ENCODE measurements around the gene ZNF503.

Gene ZNF503

DNA sequence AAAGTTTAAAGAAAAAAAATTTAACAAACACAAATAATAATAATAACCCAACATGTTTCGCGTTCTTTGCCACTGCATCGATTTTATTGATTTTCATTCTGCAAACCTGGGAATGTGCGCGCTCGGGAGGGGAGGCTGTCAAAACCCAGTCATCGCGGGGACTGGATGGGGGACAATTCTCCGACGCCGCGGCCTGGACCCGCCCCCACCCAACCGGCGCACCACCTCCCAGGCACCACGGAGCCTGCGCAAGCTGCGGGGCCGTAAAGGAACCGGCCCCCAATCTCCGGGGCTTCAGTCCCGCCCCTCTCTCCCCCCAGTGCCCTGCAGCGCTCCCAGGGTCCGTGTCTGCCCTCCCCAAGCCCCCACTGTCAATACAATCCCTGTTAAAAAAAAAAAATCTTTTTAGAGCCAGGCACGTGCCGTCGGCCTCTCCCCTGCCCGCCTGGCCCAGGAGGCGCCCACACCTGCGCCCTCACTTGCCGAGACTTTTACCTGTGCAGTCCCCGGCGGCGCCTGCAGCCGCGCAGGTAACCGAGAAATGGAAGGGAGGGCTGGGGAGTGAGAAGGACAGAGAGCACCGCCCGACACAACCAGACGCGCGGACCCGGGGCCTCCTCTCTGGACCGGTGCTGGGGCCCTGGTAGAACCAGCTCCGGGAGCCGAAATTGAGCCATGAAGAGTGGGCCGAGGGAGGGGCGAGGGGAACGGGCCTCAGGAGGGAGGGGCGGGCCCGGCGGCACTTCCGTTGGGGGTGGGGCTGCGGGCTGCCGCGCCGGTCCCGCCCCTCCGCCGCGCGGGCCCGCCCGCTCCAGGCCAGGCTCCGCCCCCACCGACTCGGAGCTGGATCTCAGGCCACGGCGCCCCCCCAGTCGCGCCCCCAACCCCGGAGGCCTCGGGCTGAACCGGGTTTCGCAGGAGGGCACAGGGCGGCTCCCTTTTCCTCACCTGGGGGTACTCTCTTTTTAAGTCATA is 7.6 kb upstream of the ZNF503 start:
- H3K14ac ChIP-seq (ENCODE audit: low read length) = peak overlapping the region; percentile 9
- H2BK120ac ChIP-seq (ENCODE audit: low read depth, low read length) = no peak overlapping the region
- H2AFZ ChIP-seq (ENCODE audit: low read length) = no peak overlapping the region
- H2BK5ac ChIP-seq (ENCODE audit: low read length) = no peak overlapping the region
- H3K36me3 ChIP-seq (replicated peaks in 1 of 2; ENCODE audit: control insufficient read depth in 2 of 2, insufficient read depth in 2 of 2, low read length in 2 of 2) = peaks cover 0 to 21% of the 10 kb centered on the region in 2 donors
- no peak overlapping the region for H3K4ac ChIP-seq (ENCODE audit: low read length)
- H3K4me2 ChIP-seq (ENCODE audit: insufficient read depth, low read length, poor library complexity, severe bottlenecking) = peak overlapping the region; percentile 95
- DNase-seq (ENCODE audit: low spot score) = no peak
- no peak overlapping the region for H4K8ac ChIP-seq (ENCODE audit: low read depth, low read length)
- peak overlapping the region; percentile 91 for H3K18ac ChIP-seq (ENCODE audit: low read length)
- peak overlapping the region; percentile 75 for H3K9ac ChIP-seq (ENCODE audit: low read depth, low read length, poor library complexity)
- WGBS, 2 donors (ENCODE audit: extremely low coverage in 2 of 2, insufficient read length in 2 of 2, insufficient replicate concordance in 1 of 2) = no CpG with 5 or more reads among the region's 76 CpGs
- no peak overlapping the region for H3K27ac ChIP-seq (replicated peaks; ENCODE audit: low read length)
- no peak overlapping the region for H2BK12ac ChIP-seq (ENCODE audit: low read length)
- H3K27me3 ChIP-seq (ENCODE audit: control insufficient read depth in 3 of 3, insufficient read depth in 3 of 3, low read depth in 1 of 3, low read length in 3 of 3) = peaks cover 0 to 44% (median 19%) of the 10 kb centered on the region in 3 experiments
- H2BK15ac ChIP-seq (ENCODE audit: low read length) = no peak overlapping the region
- peaks cover 0 to 3% of the 10 kb centered on the region in 2 donors for H3K9me3 ChIP-seq (replicated peaks in 1 of 2; ENCODE audit: control insufficient read depth in 2 of 2, insufficient read depth in 1 of 2, low read depth in 1 of 2, low read length in 2 of 2)
- peak overlapping the region in 1 of 2 donors; percentile 82 for H3K4me3 ChIP-seq (ENCODE audit: low read length in 2 of 2)
- H4K91ac ChIP-seq (ENCODE audit: low read depth, low read length, poor library complexity) = no peak overlapping the region
- no peaks in the 10 kb centered on the region for H3K79me1 ChIP-seq (ENCODE audit: low read depth, low read length)
- H3K4me1 ChIP-seq (ENCODE audit: control insufficient read depth in 2 of 2, insufficient read depth in 1 of 2, low read depth in 1 of 2, low read length in 2 of 2) = peaks cover 4 to 21% of the 10 kb centered on the region in 2 donors
- peak overlapping the region; percentile 82 for H3K23ac ChIP-seq (ENCODE audit: low read depth, low read length, poor library complexity)
- H2AK5ac ChIP-seq (ENCODE audit: low read depth, low read length) = no peak overlapping the region

DNA sequence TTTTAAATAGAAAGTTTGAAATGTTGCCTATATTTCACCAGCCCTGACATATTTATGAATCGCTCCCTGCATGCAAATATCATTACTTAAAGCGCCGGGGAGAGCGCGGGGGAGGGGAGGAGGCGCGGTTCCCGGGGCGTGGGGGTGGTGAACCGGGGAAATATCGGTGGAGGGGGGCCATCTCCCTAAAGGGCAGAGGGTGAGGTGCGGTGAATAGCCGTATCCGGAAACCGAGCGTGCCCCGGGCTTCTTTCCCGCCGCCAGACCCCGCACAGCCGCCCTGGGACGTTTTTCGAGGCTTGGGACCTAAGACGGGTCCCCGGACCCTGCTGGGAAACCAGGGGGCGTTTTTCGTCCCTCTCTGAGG is 6.9 kb upstream of the ZNF503 start:
- H3K14ac ChIP-seq (ENCODE audit: low read length) = no peak overlapping the region
- no peak overlapping the region for H2BK12ac ChIP-seq (ENCODE audit: low read length)
- H2BK5ac ChIP-seq (ENCODE audit: low read length) = no peak overlapping the region
- peak overlapping the region; percentile 71 for H3K18ac ChIP-seq (ENCODE audit: low read length)
- H3K9ac ChIP-seq (ENCODE audit: low read depth, low read length, poor library complexity) = no peak overlapping the region
- H3K4me1 ChIP-seq (ENCODE audit: control insufficient read depth in 2 of 2, insufficient read depth in 1 of 2, low read depth in 1 of 2, low read length in 2 of 2) = peaks cover 5 to 23% of the 10 kb centered on the region in 2 donors
- no peak for DNase-seq (ENCODE audit: low spot score)
- H2BK15ac ChIP-seq (ENCODE audit: low read length) = no peak overlapping the region
- no peaks in the 10 kb centered on the region for H3K79me1 ChIP-seq (ENCODE audit: low read depth, low read length)
- H3K9me3 ChIP-seq (replicated peaks in 1 of 2; ENCODE audit: control insufficient read depth in 2 of 2, insufficient read depth in 1 of 2, low read depth in 1 of 2, low read length in 2 of 2) = peaks cover 0 to 3% of the 10 kb centered on the region in 2 donors
- H2AK5ac ChIP-seq (ENCODE audit: low read depth, low read length) = no peak overlapping the region
- H3K27ac ChIP-seq (replicated peaks; ENCODE audit: low read length) = no peak overlapping the region
- peak overlapping the region; percentile 93 for H3K4me2 ChIP-seq (ENCODE audit: insufficient read depth, low read length, poor library complexity, severe bottlenecking)
- no peak overlapping the region for H3K4ac ChIP-seq (ENCODE audit: low read length)
- H4K8ac ChIP-seq (ENCODE audit: low read depth, low read length) = no peak overlapping the region
- H3K36me3 ChIP-seq (replicated peaks in 1 of 2; ENCODE audit: control insufficient read depth in 2 of 2, insufficient read depth in 2 of 2, low read length in 2 of 2) = peaks cover 0 to 21% of the 10 kb centered on the region in 2 donors
- no CpG with 5 or more reads among the region's 27 CpGs for whole genome bisulfite sequencing, 2 donors (ENCODE audit: extremely low coverage in 2 of 2, insufficient read length in 2 of 2, insufficient replicate concordance in 1 of 2)
- H3K23ac ChIP-seq (ENCODE audit: low read depth, low read length, poor library complexity) = no peak overlapping the region
- peak overlapping the region in 1 of 2 donors; percentile 66 for H3K4me3 ChIP-seq (ENCODE audit: low read length in 2 of 2)
- no peak overlapping the region for H4K91ac ChIP-seq (ENCODE audit: low read depth, low read length, poor library complexity)
- H3K27me3 ChIP-seq (ENCODE audit: control insufficient read depth in 3 of 3, insufficient read depth in 3 of 3, low read depth in 1 of 3, low read length in 3 of 3) = peaks cover 0 to 44% (median 19%) of the 10 kb centered on the region in 3 experiments
- no peak overlapping the region for H2AFZ ChIP-seq (ENCODE audit: low read length)
- no peak overlapping the region for H2BK120ac ChIP-seq (ENCODE audit: low read depth, low read length)

DNA sequence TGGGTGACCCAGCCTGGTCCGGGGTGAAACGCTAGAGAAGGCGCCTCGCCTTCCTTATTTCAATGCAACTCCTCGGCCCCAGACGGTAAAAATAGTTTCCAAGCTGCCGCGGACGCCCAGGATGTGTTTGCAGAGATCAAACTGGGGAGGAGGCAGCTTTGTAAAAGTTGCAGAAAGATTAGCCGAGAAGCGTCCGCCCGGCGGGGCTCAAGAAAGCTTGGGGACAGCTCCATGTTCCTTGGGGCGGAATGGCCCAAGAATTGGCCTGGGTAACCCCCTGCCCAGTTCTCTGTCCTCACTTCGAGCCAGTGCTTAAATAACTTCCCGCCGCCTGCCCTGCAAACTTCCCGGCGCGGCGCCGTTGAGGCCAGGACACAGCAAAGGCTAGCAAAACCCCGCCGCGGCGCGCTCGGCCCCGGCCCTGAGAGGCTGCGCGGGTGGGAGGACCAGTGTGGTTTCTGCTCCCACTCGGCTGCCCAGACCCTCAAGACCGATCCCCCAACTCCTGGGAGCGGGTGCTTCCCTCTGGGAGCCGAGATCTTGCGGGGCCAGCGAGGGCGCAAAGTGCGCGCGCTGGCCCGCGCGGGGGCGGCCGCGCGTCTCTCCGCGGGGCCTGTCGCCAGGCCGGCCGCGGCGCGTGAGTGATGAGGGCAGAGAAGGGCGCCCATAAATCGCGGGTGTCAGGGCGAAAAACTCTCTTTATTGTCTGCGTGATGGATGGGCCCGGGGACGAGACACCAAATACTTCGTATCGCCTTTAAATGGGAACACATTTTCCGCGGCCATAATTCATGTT is 6.3 kb upstream of the ZNF503 start:
- WGBS, 2 donors (ENCODE audit: extremely low coverage in 2 of 2, insufficient read length in 2 of 2, insufficient replicate concordance in 1 of 2) = no CpG with 5 or more reads among the region's 68 CpGs
- Histone ChIP-seq H3K4me1 (ENCODE audit: control insufficient read depth in 2 of 2, insufficient read depth in 1 of 2, low read depth in 1 of 2, low read length in 2 of 2) (peaks cover 8 to 23% of the 10 kb centered on the region in 2 donors), H3K27me3 (ENCODE audit: control insufficient read depth in 3 of 3, insufficient read depth in 3 of 3, low read depth in 1 of 3, low read length in 3 of 3) (peaks cover 0 to 41% (median 19%) of the 10 kb centered on the region in 3 experiments), H4K91ac (ENCODE audit: low read depth, low read length, poor library complexity) (no peak overlapping the region), H3K18ac (ENCODE audit: low read length) (peak overlapping the region; percentile 90), H3K4me3 (ENCODE audit: low read length in 2 of 2) (peak overlapping the region in 1 of 2 donors; percentile 77), H2AFZ (ENCODE audit: low read length) (no peak overlapping the region), H2BK15ac (ENCODE audit: low read length) (peak overlapping the region; percentile 65), H3K9ac (ENCODE audit: low read depth, low read length, poor library complexity) (no peak overlapping the region), H3K14ac (ENCODE audit: low read length) (no peak overlapping the region), H4K8ac (ENCODE audit: low read depth, low read length) (no peak overlapping the region), H3K27ac (replicated peaks; ENCODE audit: low read length) (no peak overlapping the region), H2BK5ac (ENCODE audit: low read length) (no peak overlapping the region), H3K4ac (ENCODE audit: low read length) (no peak overlapping the region), H3K9me3 (replicated peaks in 1 of 2; ENCODE audit: control insufficient read depth in 2 of 2, insufficient read depth in 1 of 2, low read depth in 1 of 2, low read length in 2 of 2) (peaks cover 0 to 2% of the 10 kb centered on the region in 2 donors), H3K79me1 (ENCODE audit: low read depth, low read length) (no peaks in the 10 kb centered on the region), H2BK120ac (ENCODE audit: low read depth, low read length) (no peak overlapping the region), H3K23ac (ENCODE audit: low read depth, low read length, poor library complexity) (no peak overlapping the region), H3K36me3 (replicated peaks in 1 of 2; ENCODE audit: control insufficient read depth in 2 of 2, insufficient read depth in 2 of 2, low read length in 2 of 2) (peaks cover 0 to 21% of the 10 kb centered on the region in 2 donors), H2BK12ac (ENCODE audit: low read length) (no peak overlapping the region), H2AK5ac (ENCODE audit: low read depth, low read length) (peak overlapping the region; percentile 72), H3K4me2 (ENCODE audit: insufficient read depth, low read length, poor library complexity, severe bottlenecking) (peak overlapping the region; percentile 93)
- DNase-seq (ENCODE audit: low spot score) = peak; percentile 40
